ENCODE data around the gene STAB2. TPM values are rescaled to one million over a fixed set of nuclear protein-coding genes. Genes with fewer than 3 reads are reported as not detected.

STAB2 gene
- total and polyA plus RNA-seq, 7 donors = under 0.01 to 0.66 (median 0.48) TPM; not detected in 1

GRCh38 chr12:103671367-103671766 lies 84.3 kb downstream of the STAB2 start:
- Histone ChIP-seq H3K36me3 (no peaks in the 10 kb centered on the region), H3K4me1 (peaks cover 0 to 4% (median 0%) of the 10 kb centered on the region in 4 donors), H3K4me3 (no peak overlapping the region), H3K27me3 (no peaks in the 10 kb centered on the region), H3K27ac (no peak overlapping the region), H3K9me3 (no peaks in the 10 kb centered on the region)
- TF ChIP-seq CTCF (IDR thresholded peaks at IDR 0.05) (no peak), POLR2A (IDR thresholded peaks at IDR 0.05) (no peak), EP300 (IDR thresholded peaks at IDR 0.05) (no peak), POLR2AphosphoS5 (IDR thresholded peaks at IDR 0.05) (no peak)
- DNase-seq = no peak
- WGBS, 2 donors = 96 to 97% methylated on average over 1 of the region's 1 CpG
- intact Hi-C loops (cut with DNase I) = no loop called here

GRCh38 chr12:103672401-103673119 lies 85.5 kb downstream of the STAB2 start:
- no peak overlapping the region for H3K4me3 ChIP-seq
- H3K9me3 ChIP-seq = no peaks in the 10 kb centered on the region
- no peaks in the 10 kb centered on the region for H3K36me3 ChIP-seq
- H3K4me1 ChIP-seq = peaks cover 0 to 4% (median 0%) of the 10 kb centered on the region in 4 donors
- H3K27ac ChIP-seq = no peak overlapping the region
- intact Hi-C loops (cut with DNase I) = no loop called here
- WGBS, 2 donors = 23 to 70% methylated on average over 10 of the region's 10 CpGs
- no peaks in the 10 kb centered on the region for H3K27me3 ChIP-seq
- DNase-seq = no peak
- TF ChIP-seq POLR2A (IDR thresholded peaks at IDR 0.05) (no peak), POLR2AphosphoS5 (IDR thresholded peaks at IDR 0.05) (no peak), EP300 (IDR thresholded peaks at IDR 0.05) (no peak), CTCF (IDR thresholded peaks at IDR 0.05) (no peak)

- 74 to 88% methylated on average over 6 of the region's 6 CpGs for WGBS, 2 donors
- Histone ChIP-seq H3K36me3 (no peaks in the 10 kb centered on the region), H3K4me1 (peaks cover 0 to 4% (median 0%) of the 10 kb centered on the region in 4 donors), H3K27ac (no peak overlapping the region), H3K4me3 (no peak overlapping the region), H3K9me3 (no peaks in the 10 kb centered on the region), H3K27me3 (no peaks in the 10 kb centered on the region)
- no peak for TF ChIP-seq POLR2A (IDR thresholded peaks at IDR 0.05)
- no peak for TF ChIP-seq POLR2AphosphoS5 (IDR thresholded peaks at IDR 0.05)
- no peak for TF ChIP-seq EP300 (IDR thresholded peaks at IDR 0.05)
- TF ChIP-seq CTCF (IDR thresholded peaks at IDR 0.05) = no peak
- intact Hi-C loops (cut with DNase I) = no loop called here
- DNase-seq = no peak
Observed at GRCh38 chr12:103673487-103673886, 86.4 kb downstream of the STAB2 start.

GRCh38 chr12:103673891-103674375 lies 86.9 kb downstream of the STAB2 start:
- Histone ChIP-seq H3K27ac (no peak overlapping the region), H3K4me3 (no peak overlapping the region)
- WGBS, 2 donors = 29 to 80% methylated on average over 10 of the region's 10 CpGs

More at GRCh38 chr12:103673891-103674375, 86.9 kb downstream of the STAB2 start:
- Histone ChIP-seq H3K9me3 (no peaks in the 10 kb centered on the region), H3K4me1 (peaks cover 0 to 4% (median 0%) of the 10 kb centered on the region in 4 donors), H3K27me3 (no peaks in the 10 kb centered on the region), H3K36me3 (no peaks in the 10 kb centered on the region)
- no peak for TF ChIP-seq POLR2A (IDR thresholded peaks at IDR 0.05)
- no peak for TF ChIP-seq POLR2AphosphoS5 (IDR thresholded peaks at IDR 0.05)
- no peak for TF ChIP-seq CTCF (IDR thresholded peaks at IDR 0.05)
- no peak for TF ChIP-seq EP300 (IDR thresholded peaks at IDR 0.05)
- DNase-seq = no peak
- intact Hi-C loops (cut with DNase I) = no loop called here

All from sigmoid colon (tissue), 7 donors.